Activated T-cell treated with anti-CD3 and anti-CD28 coated beads for 24 hours (primary cell): ENCODE results near the gene SS18.

Source experiments
- DNase-seq: peaks from one replicate; pipeline ENCODE4 v3.0.0-alpha.2; 2020; ENCODE audit warnings: low read depth

SS18 gene

GRCh38 chr18:26071725-26072124 is 18.7 kb downstream of the SS18 start:
- DNase-seq: no peak

GRCh38 chr18:26071020-26071419 is 19.4 kb downstream of the SS18 start:
- no peak for DNase-seq

- DNase-seq: no peak
Observed at GRCh38 chr18:26059357-26059756, 31.1 kb downstream of the SS18 start.

- DNase-seq: no peak
Observed at GRCh38 chr18:26057344-26057773, 33.1 kb downstream of the SS18 start.

- DNase-seq: no peak
Observed at GRCh38 chr18:26056291-26056690, 34.1 kb downstream of the SS18 start.

- no peak for DNase-seq
Observed at GRCh38 chr18:26052505-26052904, 37.9 kb downstream of the SS18 start.

- DNase-seq: no peak
Observed at GRCh38 chr18:26051843-26052242, 38.6 kb downstream of the SS18 start.

GRCh38 chr18:26046419-26047077 is 43.9 kb downstream of the SS18 start:
- DNase-seq: no peak

- no peak for DNase-seq
Observed at GRCh38 chr18:26044807-26045206, 45.6 kb downstream of the SS18 start.

GRCh38 chr18:26040051-26040656 is 50.3 kb downstream of the SS18 start:
- no peak for DNase-seq

- no peak for DNase-seq
Observed at GRCh38 chr18:26039203-26039602, 51.2 kb downstream of the SS18 start.

- no peak for DNase-seq
Observed at GRCh38 chr18:26036635-26037034, 53.8 kb downstream of the SS18 start.

- no peak for DNase-seq
Observed at GRCh38 chr18:26034850-26035497, 55.4 kb downstream of the SS18 start.

GRCh38 chr18:26022585-26022984 is 67.8 kb downstream of the SS18 start:
- no peak for DNase-seq

- DNase-seq: no peak
Observed at GRCh38 chr18:26021061-26021754, 69.2 kb downstream of the SS18 start.

- DNase-seq: no peak
Observed at GRCh38 chr18:26017929-26018328, 72.5 kb downstream of the SS18 start.

GRCh38 chr18:26014462-26014861 is 76.0 kb downstream of the SS18 start:
- DNase-seq: no peak

- no peak for DNase-seq
Observed at GRCh38 chr18:26008619-26009018, 81.8 kb downstream of the SS18 start.

GRCh38 chr18:26008096-26008495 is 82.3 kb downstream of the SS18 start:
- DNase-seq: no peak

GRCh38 chr18:26005950-26006349 is 84.5 kb downstream of the SS18 start:
- no peak for DNase-seq

GRCh38 chr18:26004832-26005231 is 85.6 kb downstream of the SS18 start:
- no peak for DNase-seq

- no peak for DNase-seq
Observed at GRCh38 chr18:26003817-26004216, 86.6 kb downstream of the SS18 start.

- DNase-seq: no peak
Observed at GRCh38 chr18:26003356-26003755, 87.1 kb downstream of the SS18 start.
